Natural killer cell treated with Interleukin-12 subunit alpha and Interleukin-12 subunit beta and Interleukin-15 and Interleukin-18, amount 100 ng/mL, for 72 hours (primary cell): ENCODE measurements around the gene VPS35L. TPM values are rescaled to one million over a fixed set of nuclear protein-coding genes. Genes with fewer than 3 reads are reported as not detected.

Experiments
- ATAC-seq, 2 donors: fragments of 150-1000 bp; cut with Tn5 transposase in 1 of 2; sonication (Bioruptor Pico), chemical (Tn5 transposase) in 1 of 2; 2 replicates each; pipeline ENCODE4 v1.10.0; 2021
- DNase-seq: peaks from one replicate; pipeline ENCODE4 v3.0.0; 2022; ENCODE audit warnings: low spot score
- H3K27ac Mint-ChIP-seq, 2 donors: 1 replicate in 1 of 2; 2 replicates in 1 of 2; pipeline ENCODE4 v1.8.0; 2022; ENCODE audit warnings: mixed read lengths in 2 of 2, mild to moderate bottlenecking in 1 of 2, moderate library complexity in 1 of 2
- H3K27me3 Mint-ChIP-seq, 2 donors: 1 replicate in 1 of 2; 2 replicates in 1 of 2; pipeline ENCODE4 v1.8.0; 2022; ENCODE audit warnings: mixed read lengths in 2 of 2
- H3K36me3 Mint-ChIP-seq: one replicate; pipeline ENCODE4 v1.8.0; 2022; ENCODE audit warnings: mixed read lengths
- H3K4me1 Mint-ChIP-seq, 2 donors: 1 replicate in 1 of 2; 2 replicates in 1 of 2; pipeline ENCODE4 v1.8.0; 2022; ENCODE audit warnings: low read depth in 2 of 2, mixed read lengths in 2 of 2, mild to moderate bottlenecking in 1 of 2
- H3K4me3 Mint-ChIP-seq: one replicate; pipeline ENCODE4 v1.8.0; 2022; ENCODE audit warnings: mixed read lengths
- H3K9me3 Mint-ChIP-seq: 2 replicates; pipeline ENCODE4 v1.8.0; 2022; ENCODE audit warnings: mixed read lengths
- total RNA-seq, 2 donors: library from RNA; stranded (reverse); gene quantifications; one replicate each; pipeline ENCODE4 v1.2.3, GENCODE V29; 2022

The VPS35L gene
- total RNA-seq, 2 donors from 2014 or later: 41.1 to 52.6 TPM

DNA sequence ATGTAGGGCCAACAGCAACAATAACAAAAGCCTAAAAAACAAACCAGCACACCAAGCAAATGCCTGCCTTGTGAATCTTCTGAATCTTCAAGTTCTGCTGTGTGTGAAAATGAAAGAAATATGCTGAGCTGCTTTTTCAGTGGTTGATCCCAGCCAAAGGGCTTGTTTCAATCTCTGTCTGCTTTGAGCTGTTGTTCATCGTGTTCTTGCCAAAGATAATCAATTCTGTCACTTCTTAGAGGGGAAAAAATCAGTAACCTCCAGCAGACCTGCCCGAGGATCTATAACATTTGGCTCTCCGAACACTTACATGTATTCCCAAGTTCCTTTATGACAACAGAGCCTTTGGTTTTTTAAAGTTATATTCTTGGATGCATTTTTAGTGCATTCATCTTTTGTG, 65.9 kb downstream of the VPS35L start:
- ATAC-seq: no peak
- Mint-ChIP-seq H3K9me3 (no peaks in the 10 kb centered on the region), H3K4me3 (no peak overlapping the region)

DNA sequence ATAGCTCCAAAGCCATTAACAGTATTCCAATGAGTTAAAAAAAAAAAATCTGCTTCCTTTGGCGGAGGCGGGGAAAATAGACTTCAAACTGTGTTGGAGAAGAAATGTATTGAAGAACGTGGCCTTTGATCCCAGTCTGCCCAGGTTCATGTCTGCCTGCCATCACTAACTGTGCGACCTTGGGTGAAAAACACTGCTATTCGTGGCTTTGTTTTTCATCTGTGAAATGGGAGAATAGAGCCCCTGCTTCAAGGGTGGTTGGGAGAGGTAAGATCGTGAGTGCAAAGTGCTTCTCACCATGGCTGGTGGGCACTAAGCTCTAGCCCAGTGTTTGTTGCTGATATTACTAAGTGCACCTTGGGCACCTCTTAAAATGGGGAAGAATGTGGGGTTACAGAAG, 69.5 kb downstream of the VPS35L start:
- DNase-seq: no peak
- ATAC-seq: no peak
- H3K27me3 Mint-ChIP-seq: no peaks in the 10 kb centered on the region
- H3K36me3 Mint-ChIP-seq: peaks cover 6% of the 10 kb centered on the region
- no peaks in the 10 kb centered on the region for H3K4me1 Mint-ChIP-seq
- H3K27ac Mint-ChIP-seq: no peak overlapping the region
- no peaks in the 10 kb centered on the region for H3K9me3 Mint-ChIP-seq
- no peak overlapping the region for H3K4me3 Mint-ChIP-seq

More for the DNA sequence above, 65.9 kb downstream of the VPS35L start:
- no peaks in the 10 kb centered on the region for H3K36me3 Mint-ChIP-seq
- H3K27ac Mint-ChIP-seq: no peak overlapping the region
- H3K4me1 Mint-ChIP-seq: no peaks in the 10 kb centered on the region
- no peak for DNase-seq
- no peaks in the 10 kb centered on the region for H3K27me3 Mint-ChIP-seq

DNA sequence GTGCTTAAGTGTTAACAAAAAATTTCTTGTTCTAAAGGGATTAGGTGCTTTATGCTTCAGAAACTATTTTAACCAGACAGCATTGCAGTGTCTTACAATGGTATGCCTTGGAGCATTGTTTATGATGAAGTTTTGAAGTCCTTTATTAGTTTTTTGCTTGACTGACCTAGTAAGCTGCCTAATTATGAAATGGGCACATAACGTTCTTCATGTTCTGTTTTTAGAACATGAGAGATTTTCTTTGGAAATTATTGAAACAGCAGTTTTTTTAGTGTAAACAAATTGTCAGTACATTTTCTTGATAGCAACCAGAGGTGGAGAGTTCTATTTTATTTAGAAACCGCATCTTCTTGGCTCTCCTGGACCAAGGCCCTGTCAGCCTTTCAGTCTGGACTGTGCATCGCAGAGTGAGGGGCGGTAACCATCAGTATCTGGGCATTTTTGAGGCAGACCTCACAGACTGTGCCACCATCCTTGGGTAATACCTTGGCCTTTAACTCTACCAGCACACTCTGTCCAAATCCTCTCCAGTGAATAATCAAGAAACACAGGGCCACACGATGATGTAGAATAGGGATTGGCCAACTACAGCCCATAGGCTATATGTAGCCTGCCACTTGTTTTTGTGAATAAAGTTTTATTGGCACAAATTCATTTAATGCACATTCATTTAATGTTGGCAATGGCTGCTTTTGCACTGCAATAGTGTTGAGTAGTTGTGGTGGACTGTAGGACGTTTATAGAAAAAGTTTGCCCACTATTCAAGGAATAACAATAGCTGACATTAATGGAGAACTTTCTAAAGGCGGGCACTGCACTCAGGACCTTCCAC, 81.1 kb downstream of the VPS35L start:
- ATAC-seq: no peak
- no peak overlapping the region for H3K4me3 Mint-ChIP-seq
- no peak for DNase-seq
- peaks cover 0 to 4% of the 10 kb centered on the region in 2 donors for H3K4me1 Mint-ChIP-seq
- H3K27me3 Mint-ChIP-seq: no peaks in the 10 kb centered on the region
- no peak overlapping the region for H3K27ac Mint-ChIP-seq
- H3K36me3 Mint-ChIP-seq: peaks cover 19% of the 10 kb centered on the region
- H3K9me3 Mint-ChIP-seq: no peaks in the 10 kb centered on the region

DNA sequence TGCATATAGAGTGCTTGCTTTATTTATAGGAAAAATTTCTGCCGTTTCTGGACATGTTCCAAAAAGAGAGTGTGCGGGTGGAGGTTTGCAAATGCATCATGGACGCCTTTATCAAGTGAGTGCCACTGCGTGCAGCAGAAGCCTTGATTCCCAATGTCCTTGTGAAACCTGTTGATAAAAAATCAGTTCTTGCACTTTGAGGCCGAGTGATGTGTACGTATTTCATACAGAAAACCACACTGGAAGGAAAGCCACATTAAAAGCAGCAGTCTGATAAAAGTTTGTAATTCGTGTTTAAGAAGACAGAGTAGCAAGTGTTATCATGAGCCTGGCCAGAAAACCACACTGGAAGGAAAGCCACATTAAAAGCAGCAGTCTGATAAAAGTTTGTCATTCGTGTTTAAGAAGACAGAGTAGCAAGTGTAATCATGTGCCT, 84.5 kb downstream of the VPS35L start:
- H3K27me3 Mint-ChIP-seq: no peaks in the 10 kb centered on the region
- H3K27ac Mint-ChIP-seq: no peak overlapping the region
- no peak overlapping the region for H3K4me3 Mint-ChIP-seq
- ATAC-seq (no peak), DNase-seq (no peak)
- H3K4me1 Mint-ChIP-seq: peaks cover 0 to 4% of the 10 kb centered on the region in 2 donors
- no peaks in the 10 kb centered on the region for H3K9me3 Mint-ChIP-seq
- H3K36me3 Mint-ChIP-seq: peaks cover 18% of the 10 kb centered on the region

DNA sequence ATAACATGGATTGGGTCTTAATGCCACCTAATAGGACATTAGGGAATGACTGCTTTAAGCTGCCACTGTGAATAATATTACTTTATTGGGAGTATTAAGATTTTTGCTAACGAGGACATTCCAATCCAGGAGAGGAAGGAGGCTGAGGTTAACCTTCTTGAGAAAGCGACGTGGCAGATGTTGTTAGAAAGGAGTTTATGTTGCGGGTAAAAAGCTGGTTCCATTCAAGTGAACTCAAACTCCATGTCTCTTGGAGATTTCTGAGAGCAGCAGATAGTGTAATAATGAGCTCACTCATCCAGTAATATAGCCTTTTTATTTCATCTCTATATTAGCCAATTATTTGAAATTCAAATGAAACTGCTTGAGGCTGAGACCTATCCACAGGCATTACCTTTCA, 87.0 kb downstream of the VPS35L start:
- Mint-ChIP-seq H3K36me3 (peaks cover 12% of the 10 kb centered on the region), H3K9me3 (no peaks in the 10 kb centered on the region), H3K27ac (no peak overlapping the region), H3K4me1 (peaks cover 0 to 4% of the 10 kb centered on the region in 2 donors), H3K4me3 (no peak overlapping the region), H3K27me3 (no peaks in the 10 kb centered on the region)
- DNase-seq: no peak
- ATAC-seq: no peak

- no peak for ATAC-seq
- H3K4me3 Mint-ChIP-seq: no peak overlapping the region
- peaks cover 0 to 3% of the 10 kb centered on the region in 2 donors for H3K4me1 Mint-ChIP-seq
- H3K27me3 Mint-ChIP-seq: no peaks in the 10 kb centered on the region
- no peak overlapping the region for H3K27ac Mint-ChIP-seq
- DNase-seq: no peak
- no peaks in the 10 kb centered on the region for H3K9me3 Mint-ChIP-seq
- peaks cover 4% of the 10 kb centered on the region for H3K36me3 Mint-ChIP-seq
Observed at GRCh38 chr16:19644877-19645276, 89.4 kb downstream of the VPS35L start.

- DNase-seq (no peak), ATAC-seq (no peak)
- Mint-ChIP-seq H3K27me3 (no peaks in the 10 kb centered on the region), H3K4me3 (no peak overlapping the region), H3K4me1 (no peaks in the 10 kb centered on the region), H3K27ac (no peak overlapping the region), H3K36me3 (peaks cover 4% of the 10 kb centered on the region), H3K9me3 (no peaks in the 10 kb centered on the region)
Observed at GRCh38 chr16:19645557-19645981, 90.1 kb downstream of the VPS35L start.

GRCh38 chr16:19649980-19650379, 94.5 kb downstream of the VPS35L start:
- H3K4me3 Mint-ChIP-seq: no peak overlapping the region
- H3K27ac Mint-ChIP-seq: no peak overlapping the region
- no peak for ATAC-seq
- DNase-seq: no peak
- peaks cover 8% of the 10 kb centered on the region for H3K36me3 Mint-ChIP-seq
- H3K4me1 Mint-ChIP-seq: no peaks in the 10 kb centered on the region
- no peaks in the 10 kb centered on the region for H3K9me3 Mint-ChIP-seq
- H3K27me3 Mint-ChIP-seq: no peaks in the 10 kb centered on the region

- H3K27me3 Mint-ChIP-seq: no peaks in the 10 kb centered on the region
- no peak overlapping the region for H3K4me3 Mint-ChIP-seq
- no peak for ATAC-seq
- H3K9me3 Mint-ChIP-seq: no peaks in the 10 kb centered on the region
- H3K4me1 Mint-ChIP-seq: no peaks in the 10 kb centered on the region
- DNase-seq: no peak
- no peak overlapping the region for H3K27ac Mint-ChIP-seq
- peaks cover 8% of the 10 kb centered on the region for H3K36me3 Mint-ChIP-seq
Observed at GRCh38 chr16:19654147-19654546, 98.6 kb downstream of the VPS35L start.

DNA sequence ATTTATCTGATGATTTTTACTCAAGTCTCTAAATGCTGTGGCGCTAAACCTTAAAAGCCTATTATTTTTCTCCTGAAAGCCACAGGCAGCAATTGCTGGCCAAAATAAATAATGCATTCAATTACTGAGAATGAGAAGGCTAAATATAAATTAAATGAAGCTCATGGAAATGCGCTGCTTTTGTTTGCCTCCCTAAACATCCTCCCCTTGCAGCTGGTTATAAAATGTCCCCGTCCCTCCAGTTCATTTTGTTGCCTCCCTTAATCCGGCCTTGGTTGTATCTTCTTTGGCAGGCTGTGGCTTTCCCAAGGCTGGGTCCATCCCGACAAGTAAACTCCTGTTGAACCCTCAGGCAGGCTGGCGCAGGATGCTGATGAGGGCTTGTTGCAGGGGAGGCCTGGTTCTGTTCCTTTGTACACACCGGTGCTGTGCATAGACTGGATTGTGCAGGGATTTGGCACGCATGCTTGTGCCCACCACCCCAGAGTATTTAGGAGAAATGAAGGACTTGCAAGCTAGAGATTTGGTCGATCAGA, 99.8 kb downstream of the VPS35L start:
- Mint-ChIP-seq H3K27me3 (no peaks in the 10 kb centered on the region), H3K4me3 (no peak overlapping the region), H3K4me1 (peaks cover 0 to 1% of the 10 kb centered on the region in 2 donors), H3K9me3 (no peaks in the 10 kb centered on the region), H3K36me3 (peaks cover 8% of the 10 kb centered on the region), H3K27ac (no peak overlapping the region)
- DNase-seq: no peak
- no peak for ATAC-seq

GRCh38 chr16:19657831-19658230, 102.3 kb downstream of the VPS35L start:
- Mint-ChIP-seq H3K4me1 (peaks cover 0 to 3% of the 10 kb centered on the region in 2 donors), H3K9me3 (no peaks in the 10 kb centered on the region), H3K36me3 (peaks cover 8% of the 10 kb centered on the region), H3K4me3 (no peak overlapping the region), H3K27me3 (no peaks in the 10 kb centered on the region), H3K27ac (no peak overlapping the region)
- ATAC-seq (no peak), DNase-seq (no peak)

- Mint-ChIP-seq H3K27me3 (no peaks in the 10 kb centered on the region), H3K4me3 (no peak overlapping the region), H3K27ac (no peak overlapping the region), H3K36me3 (peaks cover 9% of the 10 kb centered on the region), H3K9me3 (no peaks in the 10 kb centered on the region), H3K4me1 (peaks cover 0 to 3% of the 10 kb centered on the region in 2 donors)
- ATAC-seq: no peak
- no peak for DNase-seq
Observed at GRCh38 chr16:19659554-19659953, 104.1 kb downstream of the VPS35L start.

DNA sequence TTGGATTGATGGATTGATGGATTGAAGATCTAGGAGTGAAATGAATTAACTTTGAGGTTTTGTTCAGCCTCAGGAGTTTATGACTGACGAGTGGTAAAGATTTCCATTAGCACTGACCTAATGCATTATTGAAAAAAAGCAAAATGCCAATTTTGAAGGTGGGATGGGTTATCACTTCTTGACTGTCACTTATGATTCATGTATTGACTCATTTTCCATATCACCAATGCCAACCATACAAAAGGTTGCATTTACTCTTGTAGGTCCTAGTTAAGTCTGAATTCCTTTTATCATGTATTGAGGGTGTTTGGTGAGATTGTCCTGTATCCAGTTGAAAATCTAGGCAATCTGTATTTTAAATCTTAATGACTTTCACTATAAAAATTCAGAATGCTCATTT, 104.9 kb downstream of the VPS35L start:
- Mint-ChIP-seq H3K36me3 (peaks cover 13% of the 10 kb centered on the region), H3K27ac (no peak overlapping the region), H3K4me1 (peaks cover 0 to 3% of the 10 kb centered on the region in 2 donors), H3K9me3 (peaks cover 3% of the 10 kb centered on the region), H3K4me3 (no peak overlapping the region), H3K27me3 (no peaks in the 10 kb centered on the region)
- no peak for DNase-seq
- ATAC-seq: no peak

- peaks cover 6% of the 10 kb centered on the region for H3K9me3 Mint-ChIP-seq
- no peak overlapping the region for H3K4me3 Mint-ChIP-seq
- H3K4me1 Mint-ChIP-seq: peaks cover 0 to 3% of the 10 kb centered on the region in 2 donors
- H3K36me3 Mint-ChIP-seq: peaks cover 14% of the 10 kb centered on the region
- H3K27me3 Mint-ChIP-seq: no peaks in the 10 kb centered on the region
- H3K27ac Mint-ChIP-seq: no peak overlapping the region
- no peak for ATAC-seq
- DNase-seq: no peak
Observed at GRCh38 chr16:19662351-19662750, 106.8 kb downstream of the VPS35L start.
